Endothelial cell of umbilical vein (primary cell): ENCODE data around the gene SLC1A3. TPM values are rescaled to one million over a fixed set of nuclear protein-coding genes. Genes with fewer than 3 reads are reported as not detected.

Experiments used
- BruUV-seq: library from RNA; stranded (reverse); fragments of 400-500 nt; replicated peaks from 2 replicates; lab custom pipeline; 2021; lab: Mats Ljungman, UMichigan
- CTCF ChIA-PET: fragments of 300-600, 350-600 bp; sonication (Branson Sonifier 250); formaldehyde crosslinking; loops from one replicate; lab custom pipeline; 2021; ENCODE audit warnings: antibody characterized with exemption, inconsistent platforms; lab: Charles Lee
- POLR2A ChIA-PET: fragments of 300-600, 350-600 bp; sonication (Branson Sonifier 250); formaldehyde crosslinking; loops from one replicate; lab custom pipeline; 2021; ENCODE audit warnings: antibody characterized with exemption, inconsistent platforms; lab: Charles Lee
- DNase-seq: peaks from one replicate; pipeline ENCODE4 v3.0.0-alpha.2; 2011; ENCODE audit warnings: low read depth, low spot score
- FAIRE-seq: peaks from 2 replicates; lab custom pipeline; 2011; peaks lifted over from hg19 to GRCh38; lab: Jason Lieb, UNC
- H2AFZ ChIP-seq: 2 replicates; pipeline ENCODE4 v1.6.0; 2012; ENCODE audit warnings: low read depth, low read length, control low read depth, inconsistent platforms
- H3K27ac ChIP-seq: 2 replicates; pipeline ENCODE4 v1.5.1; 2011; ENCODE audit warnings: low read depth, mild to moderate bottlenecking, control low read depth, low read length, moderate library complexity; ENCODE audit not compliant: insufficient read depth
- H3K27me3 ChIP-seq, 2 experiments: 2 replicates each; pipeline versions ENCODE4 v1.6.0 to v1.6.1; 2011; ENCODE audit warnings: low read length in 2 of 2, mixed read lengths in 1 of 2; ENCODE audit not compliant: control insufficient read depth in 2 of 2, insufficient read depth in 2 of 2
- H3K36me3 ChIP-seq, 2 experiments: 2 replicates in 1 of 2; 3 replicates in 1 of 2; pipeline ENCODE4 v1.5.1; 2011; ENCODE audit warnings: low read length in 2 of 2, mild to moderate bottlenecking in 1 of 2, moderate library complexity in 1 of 2; ENCODE audit not compliant: control insufficient read depth in 2 of 2, insufficient read depth in 2 of 2; ENCODE audit errors: extremely low read depth in 1 of 2
- H3K4me1 ChIP-seq: 3 replicates; pipeline ENCODE4 v1.5.1; 2011; ENCODE audit warnings: mild to moderate bottlenecking, low read length; ENCODE audit not compliant: control insufficient read depth, insufficient read depth; ENCODE audit errors: extremely low read depth
- H3K4me2 ChIP-seq: 2 replicates; pipeline ENCODE4 v1.6.1; 2011; ENCODE audit warnings: low read length, control low read depth, mixed read lengths; ENCODE audit not compliant: insufficient read depth
- H3K4me3 ChIP-seq, 3 experiments: fragments of 200-600 bp in 1 of 3; sonication (generic), shearing (Covaris generic) in 1 of 3; replicated peaks in 1 of 3; 2 replicates each; pipeline ENCODE4 v1.5.1; 2011 to 2016; ENCODE audit warnings: control low read depth in 3 of 3, low read length in 3 of 3, mild to moderate bottlenecking in 2 of 3, inconsistent platforms in 1 of 3, low read depth in 1 of 3, moderate library complexity in 1 of 3; ENCODE audit not compliant: insufficient read depth in 1 of 3
- H3K79me2 ChIP-seq: 2 replicates; pipeline ENCODE4 v1.6.0; 2012; ENCODE audit warnings: low read length, inconsistent platforms; ENCODE audit not compliant: control insufficient read depth, insufficient read depth
- H3K9ac ChIP-seq: replicated peaks from 2 replicates; pipeline ENCODE3; 2011; ENCODE audit warnings: low read length, control low read depth; ENCODE audit not compliant: insufficient read depth; ENCODE audit errors: extremely low read depth
- H3K9me1 ChIP-seq: replicated peaks from 3 replicates; pipeline ENCODE4 v1.6.0; 2011; ENCODE audit warnings: mild to moderate bottlenecking, low read length; ENCODE audit not compliant: control insufficient read depth, insufficient read depth; ENCODE audit errors: extremely low read depth
- H3K9me3 ChIP-seq: replicated peaks from 2 replicates; pipeline ENCODE4 v1.5.1; 2012; ENCODE audit warnings: low read length, inconsistent platforms; ENCODE audit not compliant: control insufficient read depth, insufficient read depth
- H4K20me1 ChIP-seq: replicated peaks from 2 replicates; pipeline ENCODE3; 2011; ENCODE audit warnings: mild to moderate bottlenecking, low read length; ENCODE audit not compliant: control insufficient read depth, insufficient read depth; ENCODE audit errors: extremely low read depth
- FOS ChIP-seq: IDR thresholded peaks from 2 replicates; pipeline ENCODE4 v1.6.1; 2011; ENCODE audit warnings: mild to moderate bottlenecking, low read length, moderate library complexity, borderline replicate concordance; ENCODE audit not compliant: insufficient read depth
- GATA2 ChIP-seq: IDR thresholded peaks from 2 replicates; pipeline ENCODE4 v1.7.0; 2011; ENCODE audit warnings: low read depth, mild to moderate bottlenecking, moderate library complexity, mixed read lengths, low read length; ENCODE audit not compliant: insufficient read length, insufficient read depth
- MAX ChIP-seq: IDR thresholded peaks from 2 replicates; pipeline ENCODE4 v1.6.1; 2011; ENCODE audit not compliant: insufficient read depth, insufficient read length
- MYC ChIP-seq: IDR thresholded peaks from one replicate; pipeline ENCODE4 v1.6.1; 2011; ENCODE audit warnings: mild to moderate bottlenecking, low read depth, low read length
- POLR2A ChIP-seq: IDR thresholded peaks from 2 replicates; pipeline ENCODE4 v1.6.1; 2012; ENCODE audit warnings: low read depth, mild to moderate bottlenecking, control low read depth, low read length
- POLR2AphosphoS5 ChIP-seq: IDR thresholded peaks from 2 replicates; pipeline ENCODE4 v1.6.1; 2012; ENCODE audit warnings: low read depth, mild to moderate bottlenecking, control low read depth, low read length, moderate library complexity; ENCODE audit not compliant: insufficient read depth
- dilution Hi-C: fragments of 300-500 bp; cut with MboI; formaldehyde crosslinking; loops from one replicate; pipeline ENCODE4 v1.15.0; 2019; ENCODE audit warnings: low sequenced_read_pairs; ENCODE audit not compliant: extremely low pct_ligation_motif_present
- intact Hi-C: fragments of 100-400 bp; cut with micrococcal nuclease; formaldehyde crosslinking; loops from one replicate; pipeline ENCODE4 v1.10.0; 2022
- polyA plus RNA-seq, 4 experiments: library from polyadenylated mRNA; depleted of rRNA in 3 of 4; stranded (reverse) in 3 of 4; unstranded in 1 of 4; fragments of >200 nt; gene quantifications; 2 replicates each; pipeline versions ENCODE4 v1.2.1 to v1.2.3, GENCODE V29; 2011 to 2012; ENCODE audit warnings: missing spikeins in 1 of 4
- total RNA-seq: library from RNA; stranded (reverse); gene quantifications from 2 replicates; pipeline ENCODE4 v1.2.3, GENCODE V29; 2021

The SLC1A3 gene
- total and polyA plus RNA-seq, 2 donors (not counting 3 experiments of a cell fraction or from before 2014, with no cell fraction given): 0.36 TPM; not detected in 1

GRCh38 chr5:36584009-36584875 is 22.2 kb upstream of the SLC1A3 start:
- intact Hi-C loops: no loop called here
- CTCF ChIA-PET: interaction anchor here (1.3 to 1.7 kb wide), 2 partner anchors 9 to 106 kb away, joined by 4 to 5 read pairs; no protein-coding TSS in a partner anchor

GRCh38 chr5:36585701-36586100 is 20.7 kb upstream of the SLC1A3 start:
- H3K9ac ChIP-seq: no peak overlapping the region
- FAIRE-seq (no peak), DNase-seq (no peak)
- H4K20me1 ChIP-seq: no peaks in the 10 kb centered on the region
- dilution Hi-C loops: no loop called here
- CTCF ChIA-PET: interaction anchor here (1.2 to 1.6 kb wide), 2 partner anchors 9 to 11 kb away, joined by 3 to 7 read pairs; no protein-coding TSS in a partner anchor
- BruUV-seq: no TSS peak
- H3K9me1 ChIP-seq: no peaks in the 10 kb centered on the region
- H3K27me3 ChIP-seq: peaks cover 5 to 10% of the 10 kb centered on the region in 2 experiments
- intact Hi-C loops: no loop called here
- TF ChIP-seq POLR2AphosphoS5: no peak
- no peak for TF ChIP-seq GATA2
- TF ChIP-seq MYC: no peak
- no peak for TF ChIP-seq POLR2A
- TF ChIP-seq MAX: no peak
- POLR2A ChIA-PET: no interaction called here
- H3K4me3 ChIP-seq: no peak overlapping the region
- no peaks in the 10 kb centered on the region for H3K4me1 ChIP-seq
- no peaks in the 10 kb centered on the region for H3K9me3 ChIP-seq
- H3K27ac ChIP-seq: no peak overlapping the region
- H3K36me3 ChIP-seq: no peaks in the 10 kb centered on the region
- H3K79me2 ChIP-seq: no peaks in the 10 kb centered on the region
- H3K4me2 ChIP-seq: no peak overlapping the region
- no peak overlapping the region for H2AFZ ChIP-seq

More at GRCh38 chr5:36584009-36584875, 22.2 kb upstream of the SLC1A3 start:
- Histone ChIP-seq H3K4me1 (no peaks in the 10 kb centered on the region), H3K9ac (no peak overlapping the region), H2AFZ (no peak overlapping the region), H4K20me1 (no peaks in the 10 kb centered on the region), H3K9me1 (no peaks in the 10 kb centered on the region), H3K36me3 (no peaks in the 10 kb centered on the region), H3K79me2 (no peaks in the 10 kb centered on the region), H3K4me2 (no peak overlapping the region), H3K4me3 (no peak overlapping the region), H3K27ac (no peak overlapping the region), H3K9me3 (no peaks in the 10 kb centered on the region), H3K27me3 (peaks cover 4 to 10% of the 10 kb centered on the region in 2 experiments)
- BruUV-seq: no TSS peak
- FAIRE-seq (no peak), DNase-seq (no peak)
- dilution Hi-C loops: no loop called here
- no peak for TF ChIP-seq FOS
- POLR2A ChIA-PET: interaction anchor here (1.1 kb wide), 1 partner anchor 9 kb away, joined by 3 read pairs; no protein-coding TSS in a partner anchor
